OCI-LY1 (cell line): Measurements from ENCODE around the gene RIPOR2.

Source experiments
- CTCF ChIP-seq: fragments of 200-600 bp; sonication (generic), shearing (Covaris generic); IDR thresholded peaks from 2 replicates; pipeline ENCODE4 v1.5.1; 2017; ENCODE audit warnings: mild to moderate bottlenecking, antibody characterized with exemption, low read length, moderate library complexity, mixed read lengths
- EZH2 ChIP-seq: fragments of 200-600 bp; sonication (generic), shearing (Covaris generic); IDR thresholded peaks from 2 replicates; pipeline ENCODE4 v1.8.0; 2017; ENCODE audit warnings: borderline replicate concordance, mixed run types, mild to moderate bottlenecking, antibody characterized with exemption, low read length, moderate library complexity, mixed read lengths

- TF ChIP-seq CTCF (no peak), EZH2 (no peak)
These were observed 59.0 kb downstream of the RIPOR2 start for GRCh38 chr6:24876499-24877465.
